ENCODE measurements around the gene TDO2.

DNA sequence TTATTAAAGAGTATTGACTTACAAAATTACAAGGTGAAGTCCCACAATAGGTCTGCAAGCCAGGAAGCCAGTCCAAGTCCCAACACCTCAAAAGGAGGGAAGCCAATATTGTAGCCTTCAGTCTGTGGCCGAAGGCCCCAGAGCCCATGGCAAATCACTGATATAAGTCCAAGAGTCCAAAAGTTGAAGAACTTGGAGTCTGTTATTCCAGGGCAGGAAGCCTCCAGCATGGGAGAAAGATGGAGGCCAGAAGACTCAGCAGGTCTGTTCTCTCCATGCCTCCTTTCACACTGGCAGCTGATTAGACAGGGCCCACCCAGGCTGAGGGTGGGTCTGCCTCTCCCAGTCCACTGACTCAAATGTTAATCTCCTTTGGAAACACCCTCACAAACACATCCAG lies 18.1 kb downstream of the TDO2 start:
- no peak for TF ChIP-seq POLR2AphosphoS5 (IDR thresholded peaks at IDR 0.05)
- TF ChIP-seq, protein P1, sequence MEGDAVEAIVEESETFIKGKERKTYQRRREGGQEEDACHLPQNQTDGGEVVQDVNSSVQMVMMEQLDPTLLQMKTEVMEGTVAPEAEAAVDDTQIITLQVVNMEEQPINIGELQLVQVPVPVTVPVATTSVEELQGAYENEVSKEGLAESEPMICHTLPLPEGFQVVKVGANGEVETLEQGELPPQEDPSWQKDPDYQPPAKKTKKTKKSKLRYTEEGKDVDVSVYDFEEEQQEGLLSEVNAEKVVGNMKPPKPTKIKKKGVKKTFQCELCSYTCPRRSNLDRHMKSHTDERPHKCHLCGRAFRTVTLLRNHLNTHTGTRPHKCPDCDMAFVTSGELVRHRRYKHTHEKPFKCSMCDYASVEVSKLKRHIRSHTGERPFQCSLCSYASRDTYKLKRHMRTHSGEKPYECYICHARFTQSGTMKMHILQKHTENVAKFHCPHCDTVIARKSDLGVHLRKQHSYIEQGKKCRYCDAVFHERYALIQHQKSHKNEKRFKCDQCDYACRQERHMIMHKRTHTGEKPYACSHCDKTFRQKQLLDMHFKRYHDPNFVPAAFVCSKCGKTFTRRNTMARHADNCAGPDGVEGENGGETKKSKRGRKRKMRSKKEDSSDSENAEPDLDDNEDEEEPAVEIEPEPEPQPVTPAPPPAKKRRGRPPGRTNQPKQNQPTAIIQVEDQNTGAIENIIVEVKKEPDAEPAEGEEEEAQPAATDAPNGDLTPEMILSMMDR (IDR thresholded peaks at IDR 0.05) = no peak
- TF ChIP-seq POLR2A (IDR thresholded peaks at IDR 0.05) = no peak

Measured in breast epithelium (tissue), 3 donors.